Heart right ventricle (tissue), 16 donors: ENCODE measurements around the gene SUV39H1. TPM values are rescaled to one million over a fixed set of nuclear protein-coding genes. Genes with fewer than 3 reads are reported as not detected.

Experiments
- ATAC-seq, 8 donors: fragments of 200-7000 bp; cut with Tn5 transposase; one replicate each; pipeline ENCODE4 v1.9.1; 2020; ENCODE audit warnings: mild to moderate bottlenecking in 8 of 8, moderate library complexity in 8 of 8, moderate number of reproducible peaks in 1 of 8
- DNase-seq, 2 donors: peaks; one replicate each; pipeline ENCODE4 v3.0.0-alpha.2; 2020
- H3K27ac ChIP-seq, 10 donors: fragments of 200-600 bp; sonication (generic) in 2 of 10; one replicate each; pipeline versions ENCODE4 v1.5.0 to v1.8.0; 2020 to 2022; ENCODE audit warnings: mild to moderate bottlenecking in 3 of 10
- H3K27me3 ChIP-seq, 7 donors: fragments of 200-600 bp; one replicate each; pipeline ENCODE4 v1.8.0; 2021 to 2022; ENCODE audit warnings: mild to moderate bottlenecking in 2 of 7
- H3K36me3 ChIP-seq, 9 donors: fragments of 200-600 bp; sonication (generic) in 1 of 9; one replicate each; pipeline versions ENCODE4 v1.5.0 to v1.8.0; 2020 to 2022; ENCODE audit warnings: mild to moderate bottlenecking in 2 of 9
- H3K4me1 ChIP-seq, 9 donors: fragments of 200-600 bp; sonication (generic) in 1 of 9; one replicate each; pipeline versions ENCODE4 v1.5.0 to v1.8.0; 2020 to 2022; ENCODE audit warnings: mild to moderate bottlenecking in 4 of 9
- H3K4me3 ChIP-seq, 10 donors: fragments of 200-600 bp; sonication (generic) in 2 of 10; one replicate each; pipeline versions ENCODE4 v1.5.0 to v1.8.0; 2020 to 2022; ENCODE audit warnings: mild to moderate bottlenecking in 7 of 10, moderate library complexity in 2 of 10
- H3K9me3 ChIP-seq, 11 donors: fragments of 200-600 bp in 10 of 11; sonication (generic) in 2 of 11; one replicate each; pipeline versions ENCODE4 v1.5.0 to v1.8.0; 2013 to 2022; ENCODE audit warnings: mild to moderate bottlenecking in 2 of 11, control low read depth in 1 of 11, moderate library complexity in 1 of 11
- CTCF ChIP-seq, 9 donors: fragments of 200-600 bp; sonication (generic) in 2 of 9; IDR thresholded peaks; one replicate each; pipeline versions ENCODE4 v1.5.0 to v1.8.0; 2021 to 2022; ENCODE audit warnings: antibody characterized with exemption in 9 of 9, mild to moderate bottlenecking in 5 of 9, moderate library complexity in 1 of 9
- WGBS, 2 donors: extraction: QIAGEN DNeasy Blood & Tissue Kit; methylation state at CpG; one replicate each; pipeline ENCODE4 v1.1.7; 2013; ENCODE audit warnings: inconsistent platforms in 1 of 2; 5-methylcytosine and 5-hydroxymethylcytosine counted together
- intact Hi-C, 10 donors: fragments of 100-400 bp; cut with DNase I; formaldehyde crosslinking; loops; one replicate each; pipeline versions ENCODE4 v1.11.1 to v1.14.2; 2022
- polyA plus RNA-seq, 2 donors: library from polyadenylated mRNA; stranded (reverse); fragments of 200-250 nt; gene quantifications; one replicate each; pipeline ENCODE4 v1.2.3, GENCODE V29; 2013
- total RNA-seq, 10 donors: library from RNA; stranded (reverse); fragmentation: NEBNext Ultra II Directional in 3 of 10; extraction: Animal tissue kit (Norgen Biotek cat#: 25700) in 3 of 10; gene quantifications; one replicate each; pipeline versions ENCODE4 v1.2.1 to v1.2.4, GENCODE V29; 2021 to 2023
- donor health status: Arrhythmogenic right ventricular cardiomyopathy.
- donor health status: ischemic (EF 13 %, LVEDD 7.1; RV severe dilation, severe dysfunction).
- donor health status: healthy with polysubstance abuse.
- donor health status: DM: no; HTN: yes; CAD: no.
- donor health status: DM: no; HTN: no; CAD: no.
- donor health status: ischemic (EF 25% LVEDD 6.9; RV normal size, moderate dysfunction).
- donor health status: ischemic (EF 25% LVEDD 5.7; RV mildly dilated, moderate dysfunction).
- donor health status: healthy.
- donor health status: DM: yes; HTN: yes; CAD: no.
- donor health status: Ischemic cardiomyopathy.
- donor health status: ischemic (EF 35%, LVEDD 5.7; RV mildly dilated, moderate dysfunction).
- donor health status: nonischemic (EF 11% LVEDD 7.7; RV severe dilation, severe dysfunction).
- donor health status: DM: yes; HTN: yes; CAD: no.
- donor health status: PGD.
- donor health status: ischemic (EF 29% LVEDD 5.4; RV normal size, mild dysfunction).
- donor health status: nonischemic (EF 23%, LVEDD 6.1; RV moderate dilation, normal function).

SUV39H1 gene
- total and polyA plus RNA-seq, 12 donors = 1.4 to 5.6 (median 3.1) TPM

GRCh38 chrX:48711162-48711928, 14.8 kb downstream of the SUV39H1 start:
- H3K4me3 ChIP-seq = peak overlapping the region in 4 of 10 donors; percentile 10 to 33 (median 24)

GRCh38 chrX:48711929-48712505, 15.5 kb downstream of the SUV39H1 start:
- Histone ChIP-seq H3K27ac (peak overlapping the region; percentile 22 to 86 (median 70)), H3K36me3 (no peaks in the 10 kb centered on the region), H3K4me1 (peaks cover 0 to 8% (median 0%) of the 10 kb centered on the region in 9 donors), H3K9me3 (no peaks in the 10 kb centered on the region), H3K27me3 (no peaks in the 10 kb centered on the region), H3K4me3 (no peak overlapping the region)
- peak in 3 of 8 donors; percentile 19 to 36 (median 26) for ATAC-seq
- DNase-seq = no peak
- intact Hi-C loops = no loop called here
- WGBS, 2 donors = 72 to 77% methylated on average over 7 of the region's 7 CpGs
- no peak for TF ChIP-seq CTCF (IDR thresholded peaks at IDR 0.05)

More at GRCh38 chrX:48711162-48711928, 14.8 kb downstream of the SUV39H1 start:
- ATAC-seq (peak; percentile 70 to 94 (median 82)), DNase-seq (no peak)
- H3K27ac ChIP-seq = peak overlapping the region; percentile 22 to 86 (median 70)
- H3K9me3 ChIP-seq = no peaks in the 10 kb centered on the region
- TF ChIP-seq CTCF (IDR thresholded peaks at IDR 0.05) = no peak
- WGBS, 2 donors = 61 to 72% methylated on average over 9 of the region's 9 CpGs
- no peaks in the 10 kb centered on the region for H3K36me3 ChIP-seq
- intact Hi-C loops = no loop called here
- H3K4me1 ChIP-seq = peaks cover 0 to 8% (median 0%) of the 10 kb centered on the region in 9 donors
- H3K27me3 ChIP-seq = no peaks in the 10 kb centered on the region

GRCh38 chrX:48713847-48714246, 17.3 kb downstream of the SUV39H1 start:
- WGBS, 2 donors = 92 to 98% methylated on average over 2 of the region's 2 CpGs
- Histone ChIP-seq H3K27ac (peak overlapping the region in 1 of 10 donors; percentile 42), H3K27me3 (no peaks in the 10 kb centered on the region), H3K9me3 (no peaks in the 10 kb centered on the region), H3K4me3 (no peak overlapping the region), H3K36me3 (no peaks in the 10 kb centered on the region), H3K4me1 (peaks cover 0 to 8% (median 0%) of the 10 kb centered on the region in 9 donors)
- no peak for TF ChIP-seq CTCF (IDR thresholded peaks at IDR 0.05)
- DNase-seq (no peak), ATAC-seq (no peak)
- intact Hi-C loops = no loop called here

- peak in 1 of 8 donors; percentile 17 for ATAC-seq
- Histone ChIP-seq H3K4me3 (no peak overlapping the region), H3K4me1 (peaks cover 0 to 8% (median 0%) of the 10 kb centered on the region in 9 donors), H3K36me3 (no peaks in the 10 kb centered on the region), H3K27ac (no peak overlapping the region), H3K9me3 (no peaks in the 10 kb centered on the region), H3K27me3 (no peaks in the 10 kb centered on the region)
- intact Hi-C loops = no loop called here
- no peak for DNase-seq
- WGBS, 2 donors = 35 to 48% methylated on average over 5 of the region's 5 CpGs
- no peak for TF ChIP-seq CTCF (IDR thresholded peaks at IDR 0.05)
Observed at GRCh38 chrX:48714573-48714972, 18.0 kb downstream of the SUV39H1 start.
